Right ventricle myocardium inferior (tissue), 1 donor: ENCODE measurements around the gene TMEM207. TPM values are rescaled to one million over a fixed set of nuclear protein-coding genes. Genes with fewer than 3 reads are reported as not detected.

Experiments used
- ATAC-seq: fragments of 200-7000 bp; cut with Tn5 transposase; one replicate; pipeline ENCODE4 v1.9.1; 2020; ENCODE audit warnings: mild to moderate bottlenecking, moderate library complexity
- DNase-seq: peaks from one replicate; pipeline ENCODE4 v3.0.0; 2021; ENCODE audit errors: missing footprints
- intact Hi-C: fragments of 100-400 bp; cut with DNase I; formaldehyde crosslinking; loops from one replicate; pipeline ENCODE4 v1.11.0; 2022
- total RNA-seq: library from RNA; stranded (reverse); fragmentation: NEBNext Ultra II Directional; extraction: Animal tissue kit (Norgen Biotek cat#: 25700); gene quantifications from one replicate; pipeline ENCODE4 v1.2.1, GENCODE V29; 2021
- donor health status: DM: no; HTN: yes; CAD: no; lungs with severe emphysema.

Gene TMEM207
- total RNA-seq, 1 donor from 2014 or later, result not detected

- intact Hi-C loops, result no loop called here
- ATAC-seq, result no peak
- DNase-seq, result no peak
Observed at GRCh38 chr3:190404715-190405114, 45.0 kb downstream of the TMEM207 start.

GRCh38 chr3:190401963-190402362 is 47.7 kb downstream of the TMEM207 start:
- intact Hi-C loops, result no loop called here
- no peak for ATAC-seq
- no peak for DNase-seq

GRCh38 chr3:190399677-190400076 is 50.0 kb downstream of the TMEM207 start:
- ATAC-seq, result no peak
- DNase-seq, result no peak
- intact Hi-C loops, result no loop called here

- intact Hi-C loops, result no loop called here
- DNase-seq (no peak), ATAC-seq (no peak)
Observed at GRCh38 chr3:190397889-190398288, 51.8 kb downstream of the TMEM207 start.

- ATAC-seq (no peak), DNase-seq (no peak)
- intact Hi-C loops, result no loop called here
Observed at GRCh38 chr3:190396001-190396400, 53.7 kb downstream of the TMEM207 start.

- no peak for ATAC-seq
- DNase-seq, result no peak
- intact Hi-C loops, result no loop called here
Observed at GRCh38 chr3:190388703-190389102, 61.0 kb downstream of the TMEM207 start.

GRCh38 chr3:190387578-190388213 is 62.0 kb downstream of the TMEM207 start, which contains the start of gene CLDN16:
CLDN16 (plus strand) TSS chr3:190388163; CDS start chr3:190388330, 167 bp downstream.
- intact Hi-C loops, result no loop called here
- ATAC-seq (no peak), DNase-seq (no peak)

- DNase-seq (no peak), ATAC-seq (no peak)
- intact Hi-C loops, result no loop called here
Observed at GRCh38 chr3:190385731-190386688, 63.7 kb downstream of the TMEM207 start.

- intact Hi-C loops, result loop anchor here (5.0 kb wide), 3 partner anchors 57 to 417 kb away; no protein-coding TSS in a partner anchor
Observed at GRCh38 chr3:190384309-190384756, 65.4 kb downstream of the TMEM207 start.

GRCh38 chr3:190382082-190382481 is 67.6 kb downstream of the TMEM207 start:
- DNase-seq, result no peak
- intact Hi-C loops, result loop anchor here (5.0 kb wide), 3 partner anchors 55 to 415 kb away; no protein-coding TSS in a partner anchor
- no peak for ATAC-seq

More at GRCh38 chr3:190384309-190384756, 65.4 kb downstream of the TMEM207 start:
- DNase-seq (no peak), ATAC-seq (peak; percentile 88)

- no peak for DNase-seq
- intact Hi-C loops, result loop anchor here (5.0 kb wide), 3 partner anchors 54 to 414 kb away; no protein-coding TSS in a partner anchor
- no peak for ATAC-seq
Observed at GRCh38 chr3:190381441-190381840, 68.3 kb downstream of the TMEM207 start.

- no peak for ATAC-seq
- intact Hi-C loops, result loop anchor here (5.0 kb wide), 3 partner anchors 53 to 413 kb away; no protein-coding TSS in a partner anchor
- DNase-seq, result no peak
Observed at GRCh38 chr3:190380184-190380583, 69.5 kb downstream of the TMEM207 start.

Other genes with a start within 250 kb of the TMEM207 start
- gene CLDN1, start 127.5 kb downstream of the TMEM207 start, total RNA-seq, result 0.46 TPM
- gene CLDN16, start 61.7 kb downstream of the TMEM207 start, total RNA-seq, result not detected
- 6.8 TPM for gene IL1RAP, start 64.2 kb upstream of the TMEM207 start, total RNA-seq